Ramos (cell line): ENCODE measurements around the gene CPN2.

Experiments used
- in situ Hi-C: fragments of 300-500 bp; cut with MboI; formaldehyde crosslinking; loops from one replicate; pipeline ENCODE4 v1.14.3; 2022; ENCODE audit warnings: low sequenced_read_pairs; ENCODE audit not compliant: unreplicated experiment

CPN2 gene

GRCh38 chr3:194316918-194317317, 34.2 kb downstream of the CPN2 start:
- in situ Hi-C loops = loop anchor here (5.0 to 10.0 kb wide), 2 partner anchors 530 to 642 kb away; no protein-coding TSS in a partner anchor

DNA sequence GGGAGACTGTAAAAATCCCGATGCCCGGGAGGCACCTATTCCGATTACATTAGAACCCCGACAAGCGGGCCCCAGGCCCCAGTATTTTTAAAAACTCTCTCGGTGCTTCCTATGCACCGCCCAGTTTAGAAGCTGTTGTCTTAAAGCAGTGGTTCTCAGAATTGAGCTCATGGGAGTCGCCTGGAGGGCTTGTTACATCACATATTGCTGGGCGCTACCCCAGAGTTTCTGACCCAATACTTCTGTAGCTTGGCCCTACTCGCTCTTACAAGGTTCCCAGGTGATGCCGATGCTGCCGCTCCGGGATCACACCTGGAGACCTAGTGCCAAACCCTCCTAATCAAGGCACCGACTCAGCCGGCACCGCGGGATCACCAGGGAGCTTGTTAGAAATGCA, 35.2 kb downstream of the CPN2 start:
- in situ Hi-C loops = loop anchor here (5.0 to 10.0 kb wide), 2 partner anchors 529 to 641 kb away; no protein-coding TSS in a partner anchor

GRCh38 chr3:194315088-194315964, 35.8 kb downstream of the CPN2 start:
- in situ Hi-C loops = loop anchor here (5.0 to 10.0 kb wide), 2 partner anchors 528 to 641 kb away; no protein-coding TSS in a partner anchor

DNA sequence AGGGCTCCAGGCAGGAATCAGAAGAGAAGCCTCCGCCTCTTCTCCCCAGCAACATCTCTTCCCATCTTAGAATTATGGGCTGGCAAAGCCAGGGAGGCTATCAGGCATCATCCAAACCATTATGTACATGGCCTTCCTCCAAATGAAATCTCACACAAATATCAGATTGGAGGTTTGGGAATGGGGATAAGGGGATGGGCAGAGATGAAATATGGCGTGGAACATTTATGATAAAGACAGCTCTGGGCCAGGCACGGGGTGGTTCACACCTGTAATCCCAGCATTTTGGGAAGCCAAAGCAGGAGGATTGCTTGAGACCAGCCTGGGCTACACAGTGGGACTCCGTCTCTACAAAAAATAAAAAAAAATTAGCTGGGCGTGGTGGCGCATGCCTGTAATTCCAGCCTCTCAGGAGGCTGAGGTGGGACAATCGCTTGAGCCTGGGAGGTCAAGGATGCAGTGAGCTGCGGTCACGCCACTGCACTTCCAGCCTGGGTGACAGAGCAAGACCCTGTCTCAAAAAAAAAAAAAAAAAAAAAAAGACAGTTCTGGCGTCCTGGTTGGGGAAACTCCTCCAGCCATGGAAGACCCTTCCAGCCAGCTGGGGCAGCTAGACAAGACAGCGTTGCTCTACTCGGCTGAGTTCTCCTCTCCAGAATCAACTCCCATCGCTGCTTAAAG, 36.6 kb downstream of the CPN2 start:
- in situ Hi-C loops = loop anchor here (5.0 to 10.0 kb wide), 2 partner anchors 527 to 640 kb away; no protein-coding TSS in a partner anchor

GRCh38 chr3:194313560-194314387, 37.4 kb downstream of the CPN2 start:
- in situ Hi-C loops = loop anchor here (10.0 kb wide), 1 partner anchor 639 kb away; no protein-coding TSS in a partner anchor

- in situ Hi-C loops = loop anchor here (10.0 kb wide), 1 partner anchor 638 kb away; no protein-coding TSS in a partner anchor
These were observed 38.3 kb downstream of the CPN2 start for GRCh38 chr3:194312743-194313281.

DNA sequence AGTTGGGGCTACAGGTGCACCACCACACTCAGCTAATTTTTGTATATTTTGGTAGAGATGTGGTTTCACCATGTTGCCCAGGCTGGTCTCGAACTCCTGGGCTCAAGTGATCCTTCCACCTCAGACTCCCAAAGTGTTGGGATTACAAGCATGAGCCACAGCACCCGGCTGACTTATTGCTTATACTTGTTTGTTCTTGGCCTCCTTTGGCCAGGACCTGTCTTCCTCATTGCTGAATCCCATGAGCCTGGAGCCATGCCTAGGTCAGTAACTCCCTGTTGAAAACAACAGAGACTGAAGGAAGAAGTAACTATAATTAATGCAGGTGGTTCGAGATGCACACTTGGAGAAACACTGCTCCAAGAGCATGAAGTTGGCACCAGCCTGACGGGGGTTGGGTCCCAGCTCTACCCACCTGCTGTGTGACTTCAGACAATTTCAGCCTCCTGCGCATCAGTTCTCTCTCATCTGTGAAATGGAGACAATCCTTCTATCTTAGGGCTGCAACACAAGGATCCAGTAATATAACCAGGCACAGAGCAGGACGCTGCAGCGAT, 38.9 kb downstream of the CPN2 start:
- in situ Hi-C loops = loop anchor here (10.0 kb wide), 1 partner anchor 637 kb away; no protein-coding TSS in a partner anchor

GRCh38 chr3:194311000-194311399, 40.1 kb downstream of the CPN2 start:
- in situ Hi-C loops = loop anchor here (10.0 kb wide), 1 partner anchor 636 kb away; no protein-coding TSS in a partner anchor

DNA sequence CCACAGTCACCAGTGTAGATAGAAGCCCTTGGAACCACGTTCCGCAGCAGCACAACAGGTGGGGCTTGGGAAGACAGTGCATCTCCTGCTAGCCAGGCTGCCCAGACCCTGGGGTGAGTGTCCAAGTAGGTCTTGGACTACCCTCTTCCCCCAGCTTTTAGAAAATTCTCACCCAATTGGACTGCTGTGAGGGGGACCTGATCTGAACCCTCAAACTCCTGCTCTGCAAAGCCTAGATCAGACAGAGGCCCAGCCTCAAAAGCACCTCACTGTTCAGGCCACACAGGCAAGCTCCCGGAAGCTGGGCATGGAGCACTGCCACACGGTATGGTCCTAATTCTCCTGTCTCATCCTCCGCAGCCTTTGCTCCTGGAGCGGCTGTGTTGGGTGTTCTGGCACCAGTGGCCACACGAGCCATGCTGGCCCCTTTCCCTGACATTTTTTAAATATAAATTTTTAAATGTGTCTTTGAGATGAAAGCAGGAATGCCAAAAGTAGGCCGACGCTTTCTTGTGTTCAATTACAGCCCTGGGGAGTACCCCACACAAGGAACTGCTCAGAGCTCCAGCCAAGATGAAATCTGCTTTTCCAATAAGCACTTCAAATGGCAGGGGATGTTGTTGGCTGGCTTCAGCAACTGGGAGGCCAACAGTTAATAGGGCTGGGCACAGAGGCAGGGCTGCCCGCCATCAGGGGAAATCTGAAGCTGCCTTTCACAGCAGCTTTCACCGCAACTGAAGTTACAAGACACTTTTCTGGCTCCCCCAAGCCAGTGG, 40.9 kb downstream of the CPN2 start:
- in situ Hi-C loops = loop anchor here (10.0 kb wide), 1 partner anchor 635 kb away; no protein-coding TSS in a partner anchor

GRCh38 chr3:194308601-194309449, 42.3 kb downstream of the CPN2 start:
- in situ Hi-C loops = no loop called here

GRCh38 chr3:194307849-194308248, 43.3 kb downstream of the CPN2 start:
- in situ Hi-C loops = no loop called here

GRCh38 chr3:194306771-194307640, 44.1 kb downstream of the CPN2 start:
- in situ Hi-C loops = no loop called here

GRCh38 chr3:194306109-194306686, 44.9 kb downstream of the CPN2 start:
- in situ Hi-C loops = no loop called here

DNA sequence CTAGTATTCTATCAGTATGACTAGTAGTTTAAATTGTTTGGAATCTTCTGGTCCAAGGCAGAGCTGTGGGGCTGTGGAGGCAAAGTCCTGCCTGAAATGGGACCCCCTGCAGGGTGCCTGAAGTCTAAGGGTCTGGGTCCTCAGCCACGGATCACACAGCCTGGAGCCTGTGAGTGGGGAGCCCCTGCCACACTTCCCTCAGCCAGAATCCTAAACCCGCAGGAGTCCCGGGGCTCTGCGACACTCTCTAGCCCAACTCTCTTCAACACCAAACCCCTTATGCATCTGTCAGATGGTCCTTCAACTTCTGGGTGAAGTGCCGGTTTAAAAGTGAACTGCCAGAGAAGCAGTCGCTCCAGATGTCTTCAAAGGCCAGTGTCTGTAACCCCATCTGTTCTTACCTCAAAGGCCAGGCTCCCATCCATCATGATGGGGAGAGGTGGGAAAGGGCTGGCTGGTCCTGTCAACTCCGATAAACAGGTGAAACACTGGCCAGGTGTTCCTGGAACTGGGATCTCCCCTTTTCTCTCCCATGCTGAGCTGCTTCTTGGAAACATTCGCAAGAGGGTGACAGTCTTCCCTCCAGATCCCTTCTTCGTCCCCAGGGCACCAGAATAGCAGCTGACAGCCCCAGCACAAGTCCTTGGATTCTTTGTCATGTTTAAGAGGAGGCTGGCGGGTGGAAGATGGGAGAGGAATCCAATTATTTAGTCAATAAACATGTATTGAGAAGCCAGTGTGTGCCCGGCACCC, 45.6 kb downstream of the CPN2 start:
- in situ Hi-C loops = no loop called here

- in situ Hi-C loops = no loop called here
These were observed 46.8 kb downstream of the CPN2 start for GRCh38 chr3:194304186-194304917.
